ENCODE results near the gene P4HB. TPM values are rescaled to one million over a fixed set of nuclear protein-coding genes. Genes with fewer than 3 reads are reported as not detected.
A peak's percentile ranks its signal among the peaks of the same experiment; 100 is the strongest.

P4HB gene
- total RNA-seq, 1 donor from 2014 or later, result 208 TPM

DNA sequence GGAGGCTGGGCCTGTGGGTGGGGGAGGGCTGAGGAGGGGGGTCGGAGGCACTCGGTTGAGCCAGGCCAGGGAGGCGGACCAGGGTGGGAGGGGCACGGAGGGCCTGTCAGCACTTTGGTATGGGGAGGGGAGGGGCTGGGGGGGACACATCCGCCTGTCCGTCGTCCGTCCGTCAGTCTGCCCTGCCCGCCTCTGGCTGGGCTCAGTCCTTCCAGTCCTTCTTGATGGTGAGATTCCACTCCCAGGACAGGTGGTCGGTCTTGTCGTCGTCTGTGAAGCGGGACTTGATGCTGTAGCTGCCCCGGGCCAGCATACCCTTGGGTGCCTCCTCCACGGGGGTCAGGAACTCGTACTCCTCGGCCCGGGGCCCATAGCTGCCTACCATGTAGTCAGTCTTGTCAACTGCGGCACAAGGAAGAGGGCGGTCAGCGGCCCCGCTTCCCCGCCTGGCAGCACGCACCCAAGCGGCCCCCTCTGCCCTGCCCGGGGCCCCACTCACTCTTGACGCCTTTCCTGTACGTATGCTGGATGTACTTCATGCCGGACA is 8.4 kb upstream of the P4HB start:
- no peak for DNase-seq

- no peak for DNase-seq
These were observed 7.8 kb upstream of the P4HB start for GRCh38 chr17:81867991-81868673.

- no peak for DNase-seq
These were observed 7.0 kb upstream of the P4HB start for GRCh38 chr17:81867170-81867990.

DNA sequence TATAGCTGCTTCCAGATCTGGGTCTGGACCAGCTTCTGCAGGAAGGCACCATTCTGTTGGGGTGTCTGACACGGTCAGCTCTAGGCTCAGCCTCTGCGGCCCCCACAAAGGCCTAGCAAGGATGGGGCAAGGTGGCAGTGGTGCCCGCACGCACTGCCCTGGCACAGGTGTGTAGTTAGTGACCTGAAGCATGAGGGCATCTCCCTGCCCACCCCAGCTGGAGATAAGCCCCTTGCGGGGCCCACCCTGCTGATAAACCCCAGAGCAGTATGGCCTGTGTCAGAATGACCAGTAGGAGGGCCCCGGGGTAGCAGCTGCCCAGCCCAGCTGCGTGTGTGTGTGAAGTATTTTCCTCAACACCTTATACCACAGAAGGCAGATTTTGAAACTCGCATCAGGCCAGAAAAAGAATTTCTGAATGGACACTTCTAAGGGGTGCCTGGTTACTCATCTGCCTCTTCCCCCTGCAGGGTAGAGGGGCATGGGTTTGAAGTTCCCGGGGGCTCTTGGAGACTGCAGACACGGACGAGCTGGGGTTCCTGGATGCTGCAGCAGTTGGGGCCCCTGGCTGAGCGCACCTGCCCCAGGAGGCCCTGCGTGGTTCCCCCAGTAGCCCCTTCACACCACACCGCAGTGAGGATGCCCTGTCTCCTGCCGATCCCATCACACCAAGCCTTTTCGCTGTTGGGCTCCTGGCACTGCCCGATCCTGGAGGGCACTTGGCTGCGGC is 6.3 kb upstream of the P4HB start:
- DNase-seq, result no peak

DNA sequence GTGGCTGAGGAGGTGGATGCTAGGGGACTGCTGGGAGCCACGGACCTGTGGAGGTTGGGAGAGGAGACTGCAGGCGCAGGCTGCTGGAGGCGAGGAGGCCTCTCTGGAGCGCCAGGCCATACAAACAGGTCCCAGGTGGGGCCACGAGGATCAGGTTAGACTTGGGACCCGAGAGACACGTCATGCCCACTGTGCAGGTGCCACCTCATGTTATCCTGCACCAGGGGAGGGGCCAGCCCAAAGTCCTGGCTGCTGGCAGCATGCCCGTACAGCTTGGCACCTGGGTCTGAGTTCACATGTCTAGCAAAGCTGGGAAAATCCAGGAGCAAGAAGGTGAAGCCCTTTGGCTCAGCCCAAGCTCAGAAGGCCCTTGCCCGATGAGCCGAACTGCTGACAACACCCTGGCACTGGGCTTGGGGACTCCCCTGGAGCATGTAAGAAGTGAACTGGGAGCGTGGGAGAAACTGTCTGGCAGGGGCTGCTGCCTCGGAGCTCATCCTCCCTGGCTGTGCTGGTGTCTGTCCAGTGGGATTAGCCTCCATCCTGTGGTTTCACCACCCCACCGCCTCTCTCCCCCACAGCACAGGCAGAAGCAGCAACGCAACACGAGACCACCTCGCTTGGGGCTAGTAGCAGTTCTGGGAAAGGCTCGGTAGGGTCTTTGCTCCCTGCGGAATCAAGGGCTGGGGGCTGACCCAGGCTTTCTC is 5.6 kb upstream of the P4HB start:
- DNase-seq, result no peak

GRCh38 chr17:81865358-81865732 is 5.0 kb upstream of the P4HB start:
- no peak for DNase-seq

DNA sequence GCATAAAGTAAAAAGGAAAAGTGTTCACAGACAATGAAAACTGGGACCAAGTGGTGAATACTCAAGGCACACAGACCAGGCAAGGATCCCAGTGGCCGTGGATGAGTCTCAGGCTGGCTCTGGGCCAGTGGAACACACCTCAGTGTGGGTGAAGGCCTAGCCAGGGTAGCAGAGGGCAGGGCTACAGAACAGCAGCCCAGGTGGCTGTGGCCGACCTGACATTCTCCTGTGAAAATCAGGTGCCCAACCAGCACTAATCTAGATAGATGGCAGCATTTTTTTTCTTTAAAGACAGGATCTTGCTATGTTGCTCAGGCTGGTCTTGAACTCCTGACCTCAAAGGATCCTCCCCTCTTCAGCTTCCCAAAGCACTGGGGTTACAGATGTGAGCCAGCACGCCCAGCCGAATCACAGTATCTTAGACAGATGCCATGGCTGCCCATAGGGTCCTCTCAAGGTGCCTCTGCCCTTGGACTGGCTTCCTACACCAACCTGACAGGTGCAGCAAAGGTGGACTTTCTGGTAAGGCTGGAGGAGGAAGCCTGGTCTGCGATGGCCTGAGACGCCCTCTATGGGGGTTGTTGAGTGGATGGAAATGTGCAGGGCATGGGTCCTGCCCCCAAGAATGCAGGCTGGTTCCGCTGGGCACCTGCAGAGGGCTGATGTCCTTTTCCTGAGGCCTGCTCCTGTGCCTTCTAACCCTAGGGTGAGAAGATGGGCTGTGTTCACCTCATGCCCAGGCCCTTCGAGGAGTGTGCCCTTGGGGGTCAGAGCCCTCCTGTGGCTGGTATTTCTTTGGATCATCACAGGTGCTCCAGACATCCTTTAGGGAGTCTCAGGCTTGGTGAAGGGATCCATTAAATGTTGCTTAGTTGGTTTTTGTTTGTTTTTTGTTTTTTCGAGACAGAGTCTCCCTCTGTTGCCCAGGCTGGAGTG is 3.8 kb upstream of the P4HB start:
- DNase-seq, result no peak

DNA sequence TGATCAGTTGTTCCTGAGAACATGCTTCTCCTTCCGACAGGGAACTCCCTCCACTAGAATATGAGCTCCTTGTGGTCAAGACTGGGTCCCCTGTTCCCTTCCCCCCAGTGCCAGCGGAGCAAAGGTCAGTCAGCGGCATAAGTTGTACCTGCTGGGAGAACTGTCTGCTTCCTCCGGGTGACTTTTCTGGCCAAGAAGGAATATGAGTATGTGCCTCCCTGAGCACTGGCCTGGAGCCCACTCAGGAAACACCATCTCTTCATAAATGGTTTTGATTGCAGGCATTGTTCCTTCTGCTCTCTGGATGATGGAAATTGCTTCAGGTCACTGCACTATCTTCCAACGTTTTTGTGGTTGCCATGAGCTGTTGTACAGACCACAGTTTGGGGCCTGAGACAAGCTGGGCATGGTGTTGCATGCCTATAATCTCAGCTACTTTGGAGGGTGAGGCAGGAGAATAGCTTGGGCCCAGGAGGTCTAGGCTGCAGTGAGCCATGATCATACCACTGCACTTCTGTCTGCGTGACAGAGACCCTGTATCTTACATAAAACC is 2.9 kb upstream of the P4HB start:
- no peak for DNase-seq

- DNase-seq, result peak; percentile 100
These were observed 627 bp upstream of the P4HB start for GRCh38 chr17:81860756-81861568.

DNA sequence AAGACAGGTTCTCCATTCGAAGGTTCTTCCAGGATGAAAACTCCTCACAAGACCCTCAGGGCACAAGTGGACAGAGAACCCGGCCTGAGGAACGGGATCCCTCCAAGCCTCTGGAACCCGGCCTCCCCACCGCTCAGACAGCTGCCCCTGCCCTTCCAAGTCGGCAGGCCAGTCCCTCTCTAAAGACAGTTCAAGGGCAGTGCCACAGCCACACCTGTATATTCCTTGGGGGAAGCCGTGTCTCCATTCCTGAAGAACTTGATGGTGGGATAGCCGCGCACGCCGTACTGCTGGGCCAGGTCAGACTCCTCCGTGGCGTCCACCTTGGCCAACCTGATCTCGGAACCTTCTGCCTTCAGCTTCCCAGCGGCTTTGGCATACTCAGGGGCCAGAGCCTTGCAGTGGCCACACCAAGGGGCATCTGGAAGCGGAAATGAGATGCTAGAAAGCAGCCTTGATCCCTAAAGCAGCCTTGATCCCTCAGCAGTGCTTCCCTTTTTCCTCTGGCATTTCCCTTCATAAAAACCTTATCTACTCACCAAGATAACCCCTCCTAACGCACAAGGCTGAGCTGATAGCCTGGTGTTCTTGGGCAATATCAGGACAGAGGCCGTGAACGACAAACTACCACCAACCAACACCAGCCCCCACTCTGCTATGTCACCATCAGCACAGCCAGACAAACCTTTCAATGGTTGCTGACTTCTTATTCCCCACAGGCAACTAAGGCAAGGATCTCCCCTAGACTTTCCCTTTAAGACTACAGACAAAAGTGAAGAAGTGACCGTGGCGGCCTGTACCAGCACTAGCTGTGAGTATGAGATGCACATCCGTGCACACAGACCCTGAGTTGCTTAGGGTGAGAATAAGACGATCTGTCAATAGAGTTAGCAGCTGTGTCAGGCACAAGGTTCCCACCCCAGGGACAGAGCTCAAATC is 1.1 kb downstream of the P4HB start:
- DNase-seq, result no peak

DNA sequence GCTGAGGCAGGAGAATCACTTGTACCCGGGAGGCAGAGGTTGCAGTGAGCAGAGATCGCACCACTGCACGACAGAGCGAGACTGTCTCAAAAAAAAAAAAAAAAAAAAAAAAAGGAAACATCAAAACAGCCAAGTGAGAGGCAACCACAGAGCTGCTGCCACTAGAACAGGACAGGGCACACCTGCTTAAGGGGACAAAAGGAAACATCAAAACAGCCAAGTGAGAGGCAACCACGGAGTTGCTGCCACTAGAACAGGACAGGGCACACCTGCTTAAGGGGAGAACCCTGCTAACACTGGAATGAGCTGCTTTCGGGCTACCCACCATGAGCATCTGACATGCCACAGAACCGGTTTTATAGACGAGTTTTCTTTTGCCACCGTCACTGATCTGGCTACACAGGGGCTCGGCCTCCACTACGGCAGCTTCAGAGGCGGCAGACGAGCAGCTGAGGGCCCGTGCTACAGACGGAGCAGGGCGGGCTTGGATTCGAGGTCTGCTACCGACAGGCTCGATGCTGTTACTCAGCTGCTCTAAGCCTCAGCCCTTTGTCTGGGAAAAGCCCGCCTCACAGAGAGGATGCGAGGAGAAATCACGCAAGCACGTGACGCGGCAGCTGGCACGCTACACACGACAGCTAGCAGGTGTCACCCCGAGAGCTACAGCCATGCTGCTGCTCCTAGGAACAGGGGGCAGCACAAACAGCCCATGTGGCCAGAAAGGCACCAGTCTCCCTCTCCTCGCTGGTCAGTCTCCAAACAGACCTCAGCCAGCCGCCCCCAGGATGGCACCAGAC is 2.0 kb downstream of the P4HB start:
- no peak for DNase-seq

DNA sequence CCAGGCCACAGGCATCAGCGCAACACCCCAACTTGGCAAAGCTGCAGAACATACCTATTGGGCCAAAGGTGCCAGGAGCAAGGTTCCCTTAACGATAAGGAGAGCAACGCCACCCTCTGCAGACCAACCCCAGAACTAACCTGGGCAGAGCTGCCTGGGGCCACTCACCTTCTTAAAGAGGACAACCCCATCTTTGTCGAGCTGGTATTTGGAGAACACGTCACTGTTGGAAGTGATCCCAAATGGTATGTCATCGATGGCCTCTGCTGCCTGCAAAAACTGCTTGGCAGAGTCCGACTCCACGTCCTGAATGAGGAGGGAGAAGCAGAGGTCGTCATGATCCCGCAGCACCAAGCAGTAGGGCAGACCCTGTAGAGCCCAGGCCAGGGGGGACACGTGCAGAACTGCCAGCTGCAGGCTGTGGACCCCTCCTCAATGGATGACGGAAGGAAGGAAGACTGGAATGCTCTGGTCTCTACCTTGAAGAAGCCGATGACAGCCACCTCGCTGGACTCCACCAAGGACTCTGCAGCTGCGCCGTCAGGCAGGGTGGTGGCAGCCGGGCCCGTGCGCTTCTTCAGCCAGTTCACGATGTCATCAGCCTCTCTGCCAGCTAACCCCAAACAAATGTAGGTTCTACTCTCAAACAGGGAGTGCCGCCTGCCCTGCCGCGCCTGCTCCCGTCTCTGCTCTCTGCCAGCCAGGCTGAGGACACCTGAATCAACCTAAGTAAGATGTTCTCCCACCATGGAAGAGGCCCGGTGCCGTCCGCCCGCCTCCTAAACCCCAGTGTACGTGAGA is 5.2 kb downstream of the P4HB start:
- DNase-seq, result no peak

- DNase-seq, result no peak
These were observed 8.1 kb downstream of the P4HB start for GRCh38 chr17:81852237-81852636.

DNA sequence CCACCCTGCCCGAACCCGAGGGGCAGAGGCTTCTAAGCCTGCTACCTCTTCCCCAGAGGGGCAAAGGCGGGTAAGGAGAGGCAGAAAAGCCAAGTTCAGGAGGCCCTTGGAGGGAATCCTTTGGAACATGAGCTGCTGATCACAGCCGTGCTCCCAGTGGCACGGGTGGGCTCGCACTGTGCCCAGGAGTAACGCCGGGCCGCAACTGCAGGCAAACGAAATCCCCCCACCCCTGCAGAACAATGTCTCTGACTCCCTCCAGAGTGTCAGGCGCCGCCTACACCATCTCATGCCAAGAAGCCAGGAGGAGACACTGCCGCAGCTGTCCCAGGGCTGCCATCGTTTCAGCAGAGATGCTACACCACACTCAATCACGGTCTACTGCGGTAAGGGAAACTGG is 8.9 kb downstream of the P4HB start:
- DNase-seq, result no peak

GRCh38 chr17:81849457-81849856 is 10.9 kb downstream of the P4HB start:
- DNase-seq, result no peak

- DNase-seq, result no peak
These were observed 13.3 kb downstream of the P4HB start for GRCh38 chr17:81846743-81847689.
